GM12872 (cell line): ENCODE data around the gene AGXT2.

ENCODE experiments used
- TF ChIP-seq, protein P1 (sequence below): IDR thresholded peaks from 3 replicates; pipeline ENCODE4 v1.5.1; 2011; ENCODE audit warnings: low read depth, mild to moderate bottlenecking, low read length, moderate library complexity; ENCODE audit not compliant: insufficient read depth

AGXT2 gene

DNA sequence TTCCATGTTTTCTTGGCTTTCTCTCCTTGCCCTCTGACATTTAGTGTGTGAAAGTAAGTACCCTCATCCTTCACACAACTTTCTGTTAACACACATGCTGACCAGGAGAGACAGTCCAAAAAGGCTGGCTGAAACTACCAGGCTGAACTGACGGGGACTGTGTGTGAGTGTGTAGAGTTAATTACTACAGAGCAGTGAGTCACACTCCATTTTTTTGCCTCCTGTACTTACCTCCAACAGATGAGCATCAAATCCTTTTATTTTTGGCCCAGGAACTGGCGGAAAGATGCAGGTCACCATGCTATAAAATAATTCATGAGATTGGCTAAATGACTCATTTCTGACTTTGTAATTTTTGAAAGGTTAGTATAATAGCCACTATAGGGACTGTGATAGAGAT lies 20.2 kb upstream of the AGXT2 start:
- TF ChIP-seq, protein P1, sequence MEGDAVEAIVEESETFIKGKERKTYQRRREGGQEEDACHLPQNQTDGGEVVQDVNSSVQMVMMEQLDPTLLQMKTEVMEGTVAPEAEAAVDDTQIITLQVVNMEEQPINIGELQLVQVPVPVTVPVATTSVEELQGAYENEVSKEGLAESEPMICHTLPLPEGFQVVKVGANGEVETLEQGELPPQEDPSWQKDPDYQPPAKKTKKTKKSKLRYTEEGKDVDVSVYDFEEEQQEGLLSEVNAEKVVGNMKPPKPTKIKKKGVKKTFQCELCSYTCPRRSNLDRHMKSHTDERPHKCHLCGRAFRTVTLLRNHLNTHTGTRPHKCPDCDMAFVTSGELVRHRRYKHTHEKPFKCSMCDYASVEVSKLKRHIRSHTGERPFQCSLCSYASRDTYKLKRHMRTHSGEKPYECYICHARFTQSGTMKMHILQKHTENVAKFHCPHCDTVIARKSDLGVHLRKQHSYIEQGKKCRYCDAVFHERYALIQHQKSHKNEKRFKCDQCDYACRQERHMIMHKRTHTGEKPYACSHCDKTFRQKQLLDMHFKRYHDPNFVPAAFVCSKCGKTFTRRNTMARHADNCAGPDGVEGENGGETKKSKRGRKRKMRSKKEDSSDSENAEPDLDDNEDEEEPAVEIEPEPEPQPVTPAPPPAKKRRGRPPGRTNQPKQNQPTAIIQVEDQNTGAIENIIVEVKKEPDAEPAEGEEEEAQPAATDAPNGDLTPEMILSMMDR: no peak

DNA sequence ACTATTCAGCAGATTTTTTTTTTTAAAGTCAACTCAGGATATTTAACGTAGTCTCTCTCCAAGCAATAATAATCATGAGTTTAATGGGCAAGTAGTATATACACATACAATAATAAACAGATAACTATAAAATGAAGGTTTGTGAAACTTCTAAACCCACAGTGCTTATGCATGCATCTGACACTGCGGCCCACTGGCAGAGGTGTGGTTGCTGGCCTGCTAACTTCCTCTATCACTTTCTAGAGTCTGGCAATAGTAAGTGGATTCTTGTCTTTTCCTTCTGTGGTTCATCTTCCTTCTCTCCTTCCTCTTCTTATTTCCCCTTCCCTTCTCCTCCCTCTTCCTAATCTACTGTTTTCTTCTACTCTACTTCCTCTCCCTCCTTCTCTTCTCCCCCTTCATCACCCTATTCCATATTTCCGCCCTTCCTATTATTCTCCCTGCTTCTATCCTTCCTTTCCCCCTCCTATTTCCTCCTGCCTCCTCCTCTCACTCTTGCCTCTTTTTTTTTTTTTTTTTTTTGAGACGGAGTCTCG lies 18.6 kb upstream of the AGXT2 start:
- TF ChIP-seq, protein P1: no peak

DNA sequence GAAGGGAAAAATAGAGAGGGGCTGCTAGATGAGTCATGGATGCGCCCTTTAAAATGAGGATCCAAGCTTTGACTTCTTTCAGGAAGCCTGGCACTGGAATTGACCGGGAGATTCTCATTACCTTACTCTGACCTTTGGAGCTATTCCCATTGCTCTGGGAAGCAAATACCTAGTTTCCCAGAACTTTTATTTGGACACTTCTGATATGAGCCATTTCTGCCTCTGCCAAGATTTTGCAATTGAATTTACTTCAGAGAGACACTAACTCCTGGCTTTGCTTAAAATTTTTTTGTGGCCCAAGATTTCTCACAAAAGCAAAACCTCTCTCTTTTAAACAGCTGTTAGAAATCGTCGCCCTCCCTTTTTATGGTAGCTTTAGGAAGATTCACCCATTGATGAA lies 15.7 kb upstream of the AGXT2 start:
- TF ChIP-seq, protein P1: no peak

DNA sequence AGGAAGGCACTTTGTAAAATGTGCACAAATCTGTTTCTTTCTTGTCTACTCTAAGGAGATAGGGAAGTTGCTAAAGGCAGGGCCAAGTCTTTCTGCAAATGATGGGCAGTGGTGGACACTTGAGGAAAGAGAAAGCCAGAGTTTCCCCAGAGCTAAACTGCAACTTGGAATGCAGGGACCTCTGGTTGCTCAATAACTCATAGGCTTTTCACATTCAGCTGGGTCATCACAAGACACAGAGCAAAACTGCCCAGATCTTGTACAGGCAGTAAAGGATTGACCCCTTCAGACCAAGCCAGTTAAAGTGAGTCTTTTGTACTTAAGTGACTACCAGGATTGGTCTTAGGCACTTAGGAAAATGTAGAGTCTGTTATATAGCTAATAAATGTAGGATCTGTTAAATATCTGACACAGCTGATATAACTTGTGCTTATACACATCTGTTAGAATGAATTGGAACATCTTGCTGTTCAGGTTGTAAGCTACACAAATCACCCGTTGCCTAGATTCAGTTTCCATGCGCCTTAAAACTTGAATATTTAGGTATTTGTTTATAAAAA lies 13.5 kb upstream of the AGXT2 start:
- TF ChIP-seq, protein P1: no peak

DNA sequence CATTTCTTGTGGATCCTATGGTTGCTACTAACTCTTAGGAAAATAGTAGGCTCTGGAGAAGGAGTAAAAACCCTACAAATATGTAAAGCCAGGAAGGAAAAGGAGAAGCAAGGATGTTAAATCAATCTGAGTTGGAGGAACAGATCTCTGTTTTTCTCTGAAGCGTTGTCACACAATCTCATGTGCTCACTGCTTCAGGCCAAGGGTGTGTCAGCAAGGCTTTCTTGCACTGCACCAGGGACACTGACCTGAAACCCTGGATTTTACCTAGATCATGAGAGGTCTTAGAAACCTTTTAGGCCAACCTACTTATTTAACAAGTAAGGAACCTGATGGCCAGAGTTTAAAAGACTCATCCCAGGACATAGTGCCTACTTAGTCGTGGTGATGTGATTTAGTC lies 12.5 kb upstream of the AGXT2 start:
- TF ChIP-seq, protein P1: no peak

DNA sequence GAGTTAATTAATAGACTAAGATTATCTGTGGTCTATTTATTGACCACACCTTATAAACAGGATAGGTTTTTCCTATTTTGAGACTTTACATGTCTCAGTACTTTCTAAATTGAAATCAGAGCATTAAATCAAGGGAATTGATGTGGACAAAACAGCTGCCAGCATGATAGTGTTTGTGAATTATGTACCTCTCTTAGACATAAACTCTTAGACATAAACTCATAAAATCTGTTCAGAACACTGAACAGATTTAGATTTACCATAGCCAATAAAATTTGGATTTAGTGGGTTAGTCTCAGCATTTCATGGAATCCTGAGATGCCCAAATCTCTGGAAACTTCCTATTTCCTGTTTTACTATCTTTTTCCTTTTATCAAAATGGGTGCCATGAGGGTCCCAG lies 11.5 kb upstream of the AGXT2 start:
- TF ChIP-seq, protein P1: no peak

DNA sequence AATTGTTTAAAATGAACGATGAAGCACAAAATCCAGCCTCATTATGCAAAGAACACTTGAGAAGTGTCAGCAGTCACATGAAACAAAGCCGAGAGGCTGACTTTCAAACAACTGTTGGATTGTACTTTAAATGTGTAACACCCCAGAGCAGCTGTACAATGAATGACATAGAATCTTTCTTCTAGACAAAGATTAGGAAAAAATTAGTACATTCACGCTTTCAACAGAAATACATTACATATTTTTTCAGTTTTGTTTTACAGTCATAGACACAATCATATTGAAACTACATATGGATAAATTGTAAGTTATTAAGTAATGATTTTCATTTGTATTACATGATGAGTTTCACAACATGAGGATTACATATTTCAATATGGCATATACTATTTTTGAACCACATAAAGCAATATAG lies 10.6 kb upstream of the AGXT2 start:
- TF ChIP-seq, protein P1: no peak

DNA sequence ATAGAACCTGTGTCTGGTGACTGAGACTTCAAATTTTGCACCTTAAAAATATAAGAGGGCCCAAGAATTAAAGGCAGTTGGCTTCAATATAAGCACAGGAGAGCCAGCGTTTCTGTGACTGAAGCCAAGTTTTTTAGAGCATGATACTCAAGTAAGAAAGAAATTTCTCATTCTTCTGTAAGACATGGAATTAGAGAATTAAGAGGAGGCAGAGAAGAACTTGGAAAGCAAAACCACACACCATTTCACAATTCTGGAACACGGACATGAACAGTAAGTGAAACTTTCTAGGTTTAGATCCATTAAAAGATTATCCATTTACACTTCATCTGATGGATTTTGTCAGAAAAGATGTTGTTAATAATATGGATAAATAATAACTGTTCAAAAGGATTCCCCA lies 8.9 kb upstream of the AGXT2 start:
- TF ChIP-seq, protein P1: no peak
